GM12878 (cell line): ENCODE measurements around the gene COL18A1. TPM values are rescaled to one million over a fixed set of nuclear protein-coding genes. Genes with fewer than 3 reads are reported as not detected.

Source experiments
- BACH1 ChIP-seq: fragments of 450-650 bp; IDR thresholded peaks from 2 replicates; pipeline ENCODE4 v1.6.1; 2017; ENCODE audit warnings: mild to moderate bottlenecking, borderline replicate concordance
- DPF2 ChIP-seq: fragments of 450-650 bp; IDR thresholded peaks from 2 replicates; pipeline ENCODE4 v1.6.1; 2017; ENCODE audit warnings: mild to moderate bottlenecking
- EGR1 ChIP-seq, 2 experiments: IDR thresholded peaks; 1 replicate in 1 of 2; 2 replicates in 1 of 2; pipeline ENCODE4 v1.6.1; 2011 to 2012; ENCODE audit warnings: low read depth in 2 of 2, low read length in 2 of 2, borderline replicate concordance in 1 of 2, mild to moderate bottlenecking in 1 of 2, moderate library complexity in 1 of 2
- FOS ChIP-seq: IDR thresholded peaks from 3 replicates; pipeline ENCODE4 v1.6.1; 2011; ENCODE audit warnings: borderline replicate concordance; ENCODE audit not compliant: insufficient read length; ENCODE audit errors: extremely low read depth
- HCFC1 ChIP-seq: fragments of 150-350 bp; IDR thresholded peaks from 2 replicates; pipeline ENCODE4 v1.6.1; 2014; ENCODE audit warnings: low read length
- LARP7 ChIP-seq: fragments of 450-650 bp; IDR thresholded peaks from 2 replicates; pipeline ENCODE4 v1.6.1; 2017; ENCODE audit warnings: mild to moderate bottlenecking
- NKRF ChIP-seq: fragments of 450-650 bp; conservative IDR thresholded peaks from 2 replicates; pipeline ENCODE4 v1.6.1; 2017; ENCODE audit warnings: mild to moderate bottlenecking, moderate library complexity
- NRF1 ChIP-seq: conservative IDR thresholded peaks from 2 replicates; pipeline ENCODE4 v1.6.1; 2011; ENCODE audit warnings: mild to moderate bottlenecking, low read depth, low read length, improper control_type of control experiment
- SP1 ChIP-seq: IDR thresholded peaks from one replicate; pipeline ENCODE4 v1.6.1; 2011; ENCODE audit warnings: low read depth, low read length
- ZBTB11 ChIP-seq: fragments of 450-650 bp; formaldehyde crosslinking; IDR thresholded peaks from 2 replicates; pipeline ENCODE4 v1.5.0; 2022; ENCODE audit warnings: mild to moderate bottlenecking, missing genetic modification characterization
- ZNF687 ChIP-seq: fragments of 450-650 bp; IDR thresholded peaks from 2 replicates; pipeline ENCODE4 v1.6.1; 2017; ENCODE audit warnings: mild to moderate bottlenecking, moderate library complexity
- polyA plus RNA-seq, 11 experiments: library from polyadenylated mRNA; depleted of rRNA in 4 of 11; unstranded in 6 of 11; stranded (reverse) in 5 of 11; fragments of >200 nt; fragmentation: Nextera tagmentation in 4 of 11; fragmentation: Illumina TruSeq in 1 of 11; extraction: Ambion mirVana in 4 of 11; extraction: Trizol in 1 of 11; gene quantifications; 1 replicate in 1 of 11; 2 replicates in 10 of 11; pipeline versions ENCODE4 v1.2.1 to v1.2.3, GENCODE V29; 2011 to 2016; ENCODE audit warnings: inconsistent platforms in 2 of 11, missing spikeins in 2 of 11, low read depth in 1 of 11
- total RNA-seq, 4 experiments: library from RNA; depleted of rRNA in 3 of 4; stranded (reverse); fragments of >200 nt in 3 of 4; fragmentation: Illumina TruSeq in 1 of 4; extraction: Trizol in 1 of 4; gene quantifications; 2 replicates each; pipeline versions ENCODE4 v1.2.1 to v1.2.3, GENCODE V29; 2013 to 2021

COL18A1 gene
- total and polyA plus RNA-seq, 10 of the 15 experiments (the other 5 are each of a cell fraction or from before 2014, with no cell fraction given) = under 0.01 to 0.49 (median 0.09) TPM; not detected in 3

GRCh38 chr21:45542242-45542666 is 137.3 kb downstream of the COL18A1 start, which contains the start of gene SLC19A1 (continued):
- TF ChIP-seq EGR1 (IDR thresholded peaks at IDR 0.05; ENCODE audit: borderline replicate concordance in 1 of 2, low read depth in 2 of 2, low read length in 2 of 2) (0 out of 3 replicates have a peak, but pooled peaks of 1 of the 2 experiments have one; percentile 3), ZNF687 (0 out of 2 replicates have a peak, but pooled peaks have one; percentile 25), ZBTB11 (no peak), FOS (no peak), DPF2 (0 out of 2 replicates have a peak, but pooled peaks have one; percentile 16), LARP7 (0 out of 2 replicates have a peak, but pooled peaks have one; percentile 34), BACH1 (peak; percentile 82), NRF1 (no peak), SP1 (peak; percentile 39), HCFC1 (peak; percentile 73), NKRF (0 out of 2 replicates have a peak, but pooled peaks have one; percentile 38)
- TF ChIP-seq, all 136 proteins: peak for 17
